Measurements from ENCODE around the gene GPRC5A. TPM values are rescaled to one million over a fixed set of nuclear protein-coding genes. Genes with fewer than 3 reads are reported as not detected.

Gene GPRC5A
- total and polyA plus RNA-seq, 3 experiments from 2014 or later = not detected

GRCh38 chr12:12929696-12930095 lies 38.3 kb downstream of the GPRC5A start:
- Histone ChIP-seq H3K9me3 (ENCODE audit: low read length) (no peaks in the 10 kb centered on the region), H3K4me1 (ENCODE audit: insufficient read depth, low read length) (no peaks in the 10 kb centered on the region), H3K4me3 (ENCODE audit: low read length) (no peak overlapping the region), H3K27me3 (ENCODE audit: insufficient read depth, low read length, poor library complexity, severe bottlenecking) (no peaks in the 10 kb centered on the region), H3K36me3 (ENCODE audit: insufficient read depth, low read length) (no peaks in the 10 kb centered on the region), H3K27ac (ENCODE audit: low read depth, low read length) (no peak overlapping the region)
- H3K4me1 Mint-ChIP-seq = peaks cover 0 to 5% (median 0%) of the 10 kb centered on the region in 3 donors
- no peaks in the 10 kb centered on the region for H3K36me3 Mint-ChIP-seq
- no peak overlapping the region for H3K4me3 Mint-ChIP-seq
- no peak for DNase-seq
- ChIA-PET CTCF (no interaction called here), POLR2A (no interaction called here)
- H3K27ac Mint-ChIP-seq = no peak overlapping the region
- peaks cover 0 to 2% (median 0%) of the 10 kb centered on the region in 5 donors for H3K9me3 Mint-ChIP-seq
- H3K27me3 Mint-ChIP-seq = peaks cover 2 to 15% of the 10 kb centered on the region in 2 donors

- H3K4me1 Mint-ChIP-seq = peaks cover 0 to 5% (median 0%) of the 10 kb centered on the region in 3 donors
- CTCF ChIA-PET = no interaction called here
- peak overlapping the region in 1 of 8 donors; percentile 27 for H3K27ac Mint-ChIP-seq
Observed at GRCh38 chr12:12930633-12931219, 39.4 kb downstream of the GPRC5A start.

GRCh38 chr12:12933742-12934141 lies 42.4 kb downstream of the GPRC5A start:
- Histone ChIP-seq H3K36me3 (ENCODE audit: insufficient read depth, low read length) (no peaks in the 10 kb centered on the region), H3K27ac (ENCODE audit: low read depth, low read length) (no peak overlapping the region), H3K27me3 (ENCODE audit: insufficient read depth, low read length, poor library complexity, severe bottlenecking) (no peaks in the 10 kb centered on the region), H3K4me1 (ENCODE audit: insufficient read depth, low read length) (no peaks in the 10 kb centered on the region), H3K4me3 (ENCODE audit: low read length) (no peak overlapping the region), H3K9me3 (ENCODE audit: low read length) (no peaks in the 10 kb centered on the region)
- POLR2A ChIA-PET = no interaction called here
- no peaks in the 10 kb centered on the region for H3K4me1 Mint-ChIP-seq
- H3K9me3 Mint-ChIP-seq = peaks cover 0 to 2% (median 0%) of the 10 kb centered on the region in 5 donors
- H3K36me3 Mint-ChIP-seq = no peaks in the 10 kb centered on the region
- CTCF ChIA-PET = interaction anchor here (1.5 kb wide), 1 partner anchor 17 kb away, joined by 4 read pairs; no protein-coding TSS in a partner anchor
- no peak for DNase-seq
- no peak overlapping the region for H3K4me3 Mint-ChIP-seq
- no peak overlapping the region for H3K27ac Mint-ChIP-seq
- peaks cover 5 to 15% of the 10 kb centered on the region in 2 donors for H3K27me3 Mint-ChIP-seq

More at GRCh38 chr12:12930633-12931219, 39.4 kb downstream of the GPRC5A start:
- H3K36me3 ChIP-seq (ENCODE audit: insufficient read depth, low read length) = no peaks in the 10 kb centered on the region
- peaks cover 2 to 14% of the 10 kb centered on the region in 2 donors for H3K27me3 Mint-ChIP-seq
- POLR2A ChIA-PET = no interaction called here
- H3K36me3 Mint-ChIP-seq = no peaks in the 10 kb centered on the region
- no peak overlapping the region for H3K27ac ChIP-seq (ENCODE audit: low read depth, low read length)
- no peak overlapping the region for H3K4me3 ChIP-seq (ENCODE audit: low read length)
- no peaks in the 10 kb centered on the region for H3K4me1 ChIP-seq (ENCODE audit: insufficient read depth, low read length)
- H3K9me3 Mint-ChIP-seq = peaks cover 0 to 2% (median 0%) of the 10 kb centered on the region in 5 donors
- DNase-seq = no peak
- H3K27me3 ChIP-seq (ENCODE audit: insufficient read depth, low read length, poor library complexity, severe bottlenecking) = no peaks in the 10 kb centered on the region
- no peaks in the 10 kb centered on the region for H3K9me3 ChIP-seq (ENCODE audit: low read length)
- no peak overlapping the region for H3K4me3 Mint-ChIP-seq

GRCh38 chr12:12934556-12934955 lies 43.2 kb downstream of the GPRC5A start:
- no peaks in the 10 kb centered on the region for H3K27me3 ChIP-seq (ENCODE audit: insufficient read depth, low read length, poor library complexity, severe bottlenecking)
- Mint-ChIP-seq H3K27ac (no peak overlapping the region), H3K9me3 (peaks cover 0 to 2% (median 0%) of the 10 kb centered on the region in 5 donors), H3K4me3 (no peak overlapping the region), H3K36me3 (no peaks in the 10 kb centered on the region), H3K4me1 (no peaks in the 10 kb centered on the region), H3K27me3 (peaks cover 5 to 16% of the 10 kb centered on the region in 2 donors)
- H3K9me3 ChIP-seq (ENCODE audit: low read length) = no peaks in the 10 kb centered on the region
- ChIA-PET CTCF (interaction anchor here (1.5 kb wide), 1 partner anchor 18 kb away, joined by 4 read pairs; no protein-coding TSS in a partner anchor), POLR2A (interaction anchor here (0.6 kb wide), 1 partner anchor 13 kb away, joined by 3 read pairs; no protein-coding TSS in a partner anchor)
- no peaks in the 10 kb centered on the region for H3K4me1 ChIP-seq (ENCODE audit: insufficient read depth, low read length)
- no peak overlapping the region for H3K4me3 ChIP-seq (ENCODE audit: low read length)
- no peak overlapping the region for H3K27ac ChIP-seq (ENCODE audit: low read depth, low read length)
- no peaks in the 10 kb centered on the region for H3K36me3 ChIP-seq (ENCODE audit: insufficient read depth, low read length)
- DNase-seq = no peak

GRCh38 chr12:12936983-12937491 lies 45.7 kb downstream of the GPRC5A start:
- Mint-ChIP-seq H3K36me3 (no peaks in the 10 kb centered on the region), H3K4me3 (no peak overlapping the region), H3K4me1 (no peaks in the 10 kb centered on the region), H3K27ac (no peak overlapping the region), H3K27me3 (peaks cover 5 to 16% of the 10 kb centered on the region in 2 donors), H3K9me3 (no peaks in the 10 kb centered on the region)
- Histone ChIP-seq H3K4me3 (ENCODE audit: low read length) (no peak overlapping the region), H3K36me3 (ENCODE audit: insufficient read depth, low read length) (no peaks in the 10 kb centered on the region), H3K27ac (ENCODE audit: low read depth, low read length) (no peak overlapping the region), H3K9me3 (ENCODE audit: low read length) (no peaks in the 10 kb centered on the region), H3K4me1 (ENCODE audit: insufficient read depth, low read length) (no peaks in the 10 kb centered on the region), H3K27me3 (ENCODE audit: insufficient read depth, low read length, poor library complexity, severe bottlenecking) (no peaks in the 10 kb centered on the region)
- CTCF ChIA-PET = no interaction called here
- POLR2A ChIA-PET = no interaction called here
- peak in 1 of 5 donors; percentile 17 for DNase-seq

GRCh38 chr12:12938541-12938940 lies 47.2 kb downstream of the GPRC5A start:
- Histone ChIP-seq H3K9me3 (ENCODE audit: low read length) (no peaks in the 10 kb centered on the region), H3K27me3 (ENCODE audit: insufficient read depth, low read length, poor library complexity, severe bottlenecking) (no peaks in the 10 kb centered on the region), H3K27ac (ENCODE audit: low read depth, low read length) (no peak overlapping the region), H3K36me3 (ENCODE audit: insufficient read depth, low read length) (no peaks in the 10 kb centered on the region), H3K4me1 (ENCODE audit: insufficient read depth, low read length) (no peaks in the 10 kb centered on the region), H3K4me3 (ENCODE audit: low read length) (no peak overlapping the region)
- no peaks in the 10 kb centered on the region for H3K36me3 Mint-ChIP-seq
- H3K4me3 Mint-ChIP-seq = no peak overlapping the region
- DNase-seq = no peak
- ChIA-PET CTCF (interaction anchor here (0.9 kb wide), 1 partner anchor 23 kb away, joined by 3 read pairs; no protein-coding TSS in a partner anchor), POLR2A (no interaction called here)
- no peaks in the 10 kb centered on the region for H3K9me3 Mint-ChIP-seq
- no peaks in the 10 kb centered on the region for H3K4me1 Mint-ChIP-seq
- H3K27ac Mint-ChIP-seq = no peak overlapping the region
- H3K27me3 Mint-ChIP-seq = peaks cover 2 to 16% of the 10 kb centered on the region in 2 donors

- Mint-ChIP-seq H3K36me3 (no peaks in the 10 kb centered on the region), H3K4me3 (no peak overlapping the region), H3K27me3 (peaks cover 2 to 16% of the 10 kb centered on the region in 2 donors), H3K9me3 (no peaks in the 10 kb centered on the region), H3K27ac (no peak overlapping the region), H3K4me1 (no peaks in the 10 kb centered on the region)
- ChIA-PET CTCF (no interaction called here), POLR2A (no interaction called here)
- Histone ChIP-seq H3K4me3 (ENCODE audit: low read length) (no peak overlapping the region), H3K36me3 (ENCODE audit: insufficient read depth, low read length) (no peaks in the 10 kb centered on the region), H3K27me3 (ENCODE audit: insufficient read depth, low read length, poor library complexity, severe bottlenecking) (no peaks in the 10 kb centered on the region), H3K4me1 (ENCODE audit: insufficient read depth, low read length) (no peaks in the 10 kb centered on the region), H3K27ac (ENCODE audit: low read depth, low read length) (no peak overlapping the region), H3K9me3 (ENCODE audit: low read length) (no peaks in the 10 kb centered on the region)
- DNase-seq = no peak
Observed at GRCh38 chr12:12939888-12940287, 48.5 kb downstream of the GPRC5A start.

GRCh38 chr12:12941450-12942350 lies 50.3 kb downstream of the GPRC5A start:
- CTCF ChIA-PET = interaction anchor here (0.6 to 1.1 kb wide), 3 partner anchors 22 to 134 kb away, joined by 3 to 4 read pairs (median 3); no protein-coding TSS in a partner anchor
- Mint-ChIP-seq H3K27ac (no peak overlapping the region), H3K9me3 (no peaks in the 10 kb centered on the region), H3K36me3 (no peaks in the 10 kb centered on the region), H3K4me1 (no peaks in the 10 kb centered on the region), H3K27me3 (peaks cover 4 to 12% of the 10 kb centered on the region in 2 donors), H3K4me3 (no peak overlapping the region)
- H3K4me1 ChIP-seq (ENCODE audit: insufficient read depth, low read length) = no peaks in the 10 kb centered on the region
- H3K36me3 ChIP-seq (ENCODE audit: insufficient read depth, low read length) = no peaks in the 10 kb centered on the region
- H3K27me3 ChIP-seq (ENCODE audit: insufficient read depth, low read length, poor library complexity, severe bottlenecking) = no peaks in the 10 kb centered on the region
- no peak overlapping the region for H3K27ac ChIP-seq (ENCODE audit: low read depth, low read length)
- H3K4me3 ChIP-seq (ENCODE audit: low read length) = no peak overlapping the region
- no peaks in the 10 kb centered on the region for H3K9me3 ChIP-seq (ENCODE audit: low read length)
- POLR2A ChIA-PET = no interaction called here
- DNase-seq = no peak

Data from CD8-positive, alpha-beta memory T cell (primary cell).